CD4-positive, alpha-beta T cell treated with Interleukin-6 at 100 ng/mL for 8 hours (primary cell): ENCODE measurements around the gene RCAN1.

ENCODE experiments used
- DNase-seq: peaks from one replicate; pipeline ENCODE4 v3.0.0-alpha.2; 2020; ENCODE audit warnings: mixed read lengths, low spot score

RCAN1 gene

DNA sequence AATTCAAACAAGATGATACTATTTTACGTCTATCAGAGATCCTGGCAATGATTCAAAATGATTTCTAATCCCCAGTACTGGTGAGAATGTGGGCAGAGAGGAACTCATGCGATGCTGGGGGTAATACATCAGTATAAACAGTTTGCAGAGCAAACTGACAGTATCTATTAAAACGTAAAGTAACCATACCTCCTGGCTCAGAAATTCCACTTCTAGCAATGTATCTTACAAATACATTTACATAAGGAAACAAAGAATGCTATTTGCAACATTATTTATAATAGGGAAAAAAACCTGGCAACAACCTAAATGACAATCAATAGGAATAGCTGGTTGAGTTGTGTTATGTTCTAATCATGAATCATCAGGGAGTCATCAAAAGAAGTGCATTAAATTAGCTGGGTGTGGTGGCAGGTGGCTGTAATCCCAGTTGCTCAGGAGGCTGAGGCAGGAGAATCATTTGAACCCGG, 15.9 kb downstream of the RCAN1 start:
- DNase-seq, result no peak

DNA sequence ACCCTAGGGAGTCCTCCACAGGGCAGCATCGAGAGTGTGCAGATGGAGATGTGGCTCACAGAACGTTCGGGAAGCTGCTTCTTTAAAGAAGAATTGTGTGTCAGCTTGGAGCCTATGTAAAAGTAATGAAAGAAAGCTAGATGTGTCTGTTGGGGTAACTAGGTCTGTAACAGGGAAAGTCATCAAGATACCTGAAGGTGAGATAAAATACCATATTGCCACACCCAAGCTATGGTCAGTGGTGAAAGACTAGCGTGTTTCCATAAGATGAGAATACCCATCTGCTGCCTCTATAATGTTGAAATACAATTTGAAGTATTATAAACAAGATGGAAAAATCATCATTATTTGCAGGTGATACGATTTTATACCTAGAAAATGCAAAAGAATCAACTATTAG, 17.5 kb downstream of the RCAN1 start:
- DNase-seq, result no peak

DNA sequence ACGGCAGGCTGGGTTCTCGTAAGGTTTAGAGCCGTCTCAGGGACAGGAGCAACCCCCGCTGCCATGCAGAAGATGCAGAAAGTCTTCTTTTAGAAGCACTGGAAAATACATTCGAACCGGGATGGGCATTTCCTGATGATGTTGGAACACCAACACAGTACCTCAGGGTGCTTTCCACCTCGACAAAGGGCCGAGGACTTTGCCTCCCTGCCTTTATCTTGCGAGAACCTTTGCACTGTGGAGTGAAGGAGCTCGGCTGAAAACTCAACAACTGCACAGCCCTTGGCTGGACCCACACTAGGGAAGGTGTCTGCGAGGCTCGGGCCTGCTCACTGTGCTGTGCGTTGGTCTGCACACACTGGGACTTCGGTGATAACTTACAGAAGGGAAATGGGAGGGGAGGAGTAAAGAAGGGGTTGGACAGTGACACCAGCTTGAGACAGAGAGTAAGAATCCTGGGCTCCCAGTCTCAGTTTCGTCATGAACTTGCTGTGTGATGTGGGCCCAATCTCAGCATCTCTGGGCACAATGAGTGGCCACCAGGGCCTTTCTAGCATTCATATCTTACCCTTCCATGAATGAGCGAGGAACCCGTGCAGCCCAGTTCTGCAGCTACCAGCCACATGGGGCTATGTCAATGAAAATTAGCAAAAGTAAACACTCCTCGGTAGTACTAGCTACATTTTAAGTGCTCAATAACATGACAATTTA, 18.2 kb downstream of the RCAN1 start:
- no peak for DNase-seq

- no peak for DNase-seq
These were observed 19.5 kb downstream of the RCAN1 start for GRCh38 chr21:34595457-34595856.

DNA sequence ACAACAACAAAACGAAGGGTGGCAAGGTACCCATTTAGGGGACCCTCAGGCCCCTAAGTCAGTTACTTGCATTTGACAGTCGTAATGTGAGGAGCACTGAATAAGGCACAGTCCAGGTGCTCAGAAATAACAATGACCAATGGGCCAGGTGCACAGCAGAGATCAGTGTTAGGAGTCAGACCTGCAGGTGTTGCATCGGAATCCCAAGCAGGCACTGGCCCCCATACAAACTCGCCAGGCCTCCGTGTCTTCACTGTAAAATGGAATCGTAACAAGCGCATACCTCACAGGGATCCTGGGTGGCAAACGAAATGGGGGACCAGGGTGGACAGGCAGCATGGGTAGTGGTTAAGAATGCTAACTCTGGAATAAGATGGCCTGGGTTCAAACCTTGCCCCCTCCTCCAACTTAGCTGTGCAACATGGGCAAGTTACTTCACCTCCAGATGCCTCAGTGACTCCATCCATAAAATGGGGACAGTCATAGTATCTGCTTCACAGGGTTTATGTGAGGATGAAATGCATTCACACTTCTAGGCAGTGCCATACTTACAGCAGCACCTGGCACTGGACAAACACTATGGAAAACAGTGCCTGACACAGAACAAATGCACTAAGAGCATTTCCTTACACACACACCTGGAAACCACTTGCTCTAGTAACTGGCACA, 20.2 kb downstream of the RCAN1 start:
- no peak for DNase-seq

DNA sequence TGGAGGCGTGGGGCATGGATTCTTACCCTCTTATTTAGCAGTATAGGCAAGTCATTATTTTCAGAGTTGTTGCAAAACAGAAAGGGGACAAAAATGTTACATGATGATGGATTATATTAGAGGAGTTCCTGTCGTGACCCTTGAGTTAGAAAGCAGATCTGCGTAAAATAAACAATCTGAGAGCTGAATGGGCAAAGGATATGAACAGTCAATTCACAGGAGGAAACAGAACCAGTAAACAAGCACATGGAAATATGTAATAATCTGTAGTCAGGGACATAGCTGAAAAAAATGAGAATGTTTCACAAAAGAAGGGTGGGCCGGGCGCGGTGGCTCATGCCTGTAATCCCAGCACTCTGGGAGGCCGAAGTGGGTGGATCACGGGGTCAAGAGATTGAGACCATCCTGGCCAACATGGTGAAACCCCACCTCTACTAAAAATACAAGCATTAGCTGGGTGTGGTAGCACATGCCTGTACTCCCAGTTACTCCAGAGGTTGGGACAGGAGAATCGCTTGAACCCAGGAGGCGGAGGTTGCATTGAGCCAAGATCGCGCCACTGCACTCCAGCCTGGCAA, 20.9 kb downstream of the RCAN1 start:
- DNase-seq, result no peak

DNA sequence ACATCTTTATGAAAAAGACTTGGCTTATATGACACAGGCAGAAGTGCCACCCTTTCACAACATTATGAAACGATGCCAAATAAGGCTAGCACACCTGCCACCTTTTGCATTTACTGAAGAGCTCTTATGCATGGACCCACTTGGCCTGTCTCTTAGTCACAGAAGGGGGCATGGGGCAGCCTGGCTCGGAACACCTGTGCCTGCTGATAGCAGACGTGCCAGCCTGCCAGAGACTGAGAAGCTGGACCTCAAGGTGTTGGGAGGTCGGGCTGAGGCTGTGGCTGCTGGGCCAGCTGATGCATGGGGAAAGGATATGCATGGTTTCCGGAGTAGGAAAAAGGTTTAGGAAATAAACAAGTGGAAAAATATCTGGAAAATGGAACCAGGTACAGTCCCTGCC, 21.5 kb downstream of the RCAN1 start:
- no peak for DNase-seq

DNA sequence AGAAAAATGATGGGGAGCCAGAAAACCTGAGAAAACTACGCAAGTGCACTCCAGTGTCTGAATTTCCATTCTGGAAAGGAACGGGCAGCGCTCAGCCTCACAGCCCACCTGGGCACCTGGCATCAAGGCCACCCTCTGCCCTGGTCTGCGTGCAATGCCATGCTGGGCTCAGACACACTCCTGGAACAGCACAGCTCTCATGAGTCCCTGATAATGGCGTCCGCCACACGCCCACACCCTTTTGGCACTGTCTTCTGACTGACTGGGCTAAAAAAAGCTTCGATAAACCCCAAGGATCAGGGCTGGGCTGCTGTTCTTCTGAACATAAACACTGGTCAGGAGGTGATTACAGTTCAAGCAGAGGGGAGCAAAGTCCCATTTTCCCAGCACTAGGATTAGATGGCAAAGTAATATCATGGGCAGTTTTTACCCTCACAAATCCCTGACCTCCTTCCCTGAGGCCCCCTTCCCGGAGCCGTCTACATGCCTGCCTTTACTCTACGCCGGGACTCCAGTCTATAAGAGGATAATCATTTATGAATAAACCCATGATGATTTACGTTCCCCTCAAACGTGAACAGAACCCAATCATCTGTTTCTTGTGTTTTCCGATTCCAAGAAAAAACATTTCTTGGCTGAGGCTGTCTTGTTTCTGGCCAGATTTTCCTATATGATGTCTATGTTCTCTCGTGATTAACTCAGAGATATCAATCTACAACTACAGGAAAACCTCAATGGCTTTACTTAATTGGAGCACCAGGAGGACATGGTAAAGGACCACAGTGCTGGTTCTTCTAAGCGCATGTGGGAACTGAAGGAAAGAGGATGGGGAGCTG, 22.6 kb downstream of the RCAN1 start:
- no peak for DNase-seq

DNA sequence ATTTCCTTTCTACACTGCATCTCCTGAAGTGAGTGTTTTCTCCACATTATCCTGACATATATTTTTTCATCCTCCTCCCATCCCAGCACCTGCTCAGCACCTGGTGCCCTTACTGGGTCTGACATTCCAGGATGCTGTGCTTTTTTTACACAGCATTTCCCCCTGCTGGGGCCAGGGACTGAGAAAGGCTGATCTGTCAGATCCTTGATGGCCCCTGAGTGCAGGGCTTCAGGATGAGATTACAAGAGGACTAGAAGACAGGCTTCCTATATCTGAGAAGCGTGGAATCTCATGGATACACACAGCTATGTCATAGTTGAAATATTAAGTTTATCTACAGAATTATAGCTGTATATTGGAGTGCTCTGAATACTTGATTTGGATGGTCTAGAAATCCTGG, 24.4 kb downstream of the RCAN1 start:
- DNase-seq, result no peak

- no peak for DNase-seq
These were observed 25.2 kb downstream of the RCAN1 start for GRCh38 chr21:34589511-34590282.

- no peak for DNase-seq
These were observed 30.9 kb downstream of the RCAN1 start for GRCh38 chr21:34583926-34584563.

DNA sequence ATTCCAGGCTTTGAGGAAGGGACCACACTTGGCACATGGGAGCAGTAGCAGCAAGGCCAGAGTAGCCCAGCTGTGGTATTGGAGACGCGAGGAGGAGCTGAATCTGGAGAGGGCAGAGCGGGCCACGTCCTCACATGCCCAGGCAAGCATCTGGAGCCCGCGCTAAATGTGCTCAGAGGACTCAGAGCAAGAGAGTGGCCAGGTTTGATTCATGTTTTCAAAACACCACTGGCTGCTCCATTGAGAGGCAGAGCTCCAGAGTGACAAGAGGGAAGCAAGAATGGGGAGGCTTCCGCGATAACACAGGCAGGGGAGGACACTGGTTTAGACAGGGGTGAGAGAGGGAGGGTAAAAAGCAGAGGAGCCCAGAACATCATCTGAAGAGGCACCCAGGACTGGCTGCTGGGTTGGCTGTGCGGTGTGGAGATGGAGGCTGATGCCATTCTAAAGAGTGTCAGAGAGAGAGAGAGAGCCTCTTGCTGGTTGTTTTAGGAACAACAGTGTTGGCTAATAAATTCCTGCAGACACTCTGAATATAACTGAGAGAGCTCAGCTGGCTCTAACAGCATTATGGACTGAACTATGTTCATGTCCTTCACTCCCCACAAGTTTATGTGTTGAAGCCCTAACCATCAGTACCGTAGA, 32.3 kb downstream of the RCAN1 start:
- DNase-seq, result no peak

DNA sequence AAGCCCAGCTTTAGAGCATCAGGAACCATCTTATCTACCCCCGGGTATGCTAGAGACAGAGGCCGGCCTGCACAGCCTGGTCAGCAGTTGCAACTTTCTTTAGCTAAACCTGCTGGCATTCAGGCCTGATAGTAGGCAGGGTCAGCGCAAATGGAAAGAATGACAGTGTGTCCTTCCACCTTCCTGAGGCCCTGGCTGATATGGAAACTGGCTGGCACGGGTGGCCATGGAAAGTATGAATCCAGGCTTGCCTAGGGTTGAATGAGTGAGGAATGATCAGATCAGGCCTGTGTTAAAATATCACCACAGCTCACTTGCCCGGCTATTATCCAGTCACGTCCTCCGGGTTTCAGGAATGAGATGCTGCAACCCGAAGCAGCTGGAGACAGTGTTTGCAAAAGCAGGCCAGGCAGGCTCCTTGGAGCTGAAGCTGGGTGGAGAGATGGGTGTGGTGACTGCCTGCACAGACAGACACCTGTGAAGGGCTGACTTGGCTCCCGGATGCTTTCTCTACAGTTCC, 34.7 kb downstream of the RCAN1 start:
- DNase-seq, result no peak

- no peak for DNase-seq
These were observed 35.5 kb downstream of the RCAN1 start for GRCh38 chr21:34579411-34579810.

DNA sequence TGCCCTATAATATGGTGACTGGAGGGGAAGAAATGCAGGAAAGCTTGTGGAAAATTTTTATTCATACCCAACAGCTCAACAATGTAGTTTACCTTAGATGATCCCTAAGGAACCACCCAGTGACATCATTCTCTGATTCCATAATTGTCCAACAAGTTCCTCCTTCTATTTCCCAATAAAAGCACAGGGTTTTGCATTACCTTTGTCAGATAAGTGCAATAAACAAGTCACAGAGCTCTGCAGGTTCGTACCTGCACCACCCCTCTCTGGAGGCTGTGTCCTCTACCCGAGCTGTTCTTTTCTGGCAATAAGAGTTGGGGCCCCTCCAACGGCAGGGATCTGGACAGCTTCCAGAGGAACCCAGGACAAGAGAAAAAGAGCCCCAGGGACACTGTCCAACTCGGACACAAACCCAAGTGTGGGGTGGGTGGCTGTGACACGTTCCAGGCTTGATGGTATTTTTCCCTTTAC, 38.8 kb downstream of the RCAN1 start:
- no peak for DNase-seq

DNA sequence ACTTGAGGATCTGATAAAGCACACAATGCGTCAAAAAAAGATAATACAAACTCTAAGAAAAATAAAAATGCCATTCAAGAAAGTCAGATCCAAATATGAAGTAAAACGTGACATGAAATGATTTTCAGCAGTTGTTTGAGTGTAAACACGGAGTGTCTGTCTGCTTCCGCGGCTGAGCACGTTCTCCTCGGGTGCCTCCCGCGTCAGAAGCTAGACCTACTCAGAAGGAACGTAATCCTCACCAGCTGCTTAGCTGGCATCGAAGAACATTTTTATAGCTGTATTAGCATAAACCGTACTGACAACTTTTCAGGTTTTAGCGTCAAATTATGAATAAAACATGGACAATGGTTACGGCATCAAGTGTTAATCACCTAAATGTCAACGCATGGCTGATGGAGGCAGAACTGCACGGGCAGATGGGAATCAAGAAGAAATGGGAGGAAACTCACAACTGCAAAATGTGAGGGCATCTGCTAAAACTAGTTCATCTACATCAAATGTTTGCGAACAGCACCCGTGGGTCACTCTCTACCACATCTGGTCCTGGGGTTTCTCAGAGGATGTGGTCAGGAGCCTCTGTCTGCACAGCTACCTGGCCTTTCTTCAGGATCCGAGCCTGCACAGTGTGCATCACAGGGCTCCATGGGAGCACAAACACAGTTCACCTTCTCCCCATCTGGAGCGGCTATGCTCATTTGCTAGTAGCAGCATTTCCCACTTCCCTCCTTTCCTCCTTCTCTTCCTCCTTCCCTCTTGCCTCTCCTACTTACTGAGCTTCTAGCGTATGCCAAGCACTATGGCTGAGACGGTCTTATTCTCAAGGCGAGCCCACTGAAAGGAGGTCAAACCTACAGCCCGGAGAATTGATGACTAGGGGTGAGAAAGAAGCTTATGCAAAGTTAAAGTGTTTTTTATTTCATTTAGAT, 40.0 kb downstream of the RCAN1 start:
- DNase-seq, result no peak

DNA sequence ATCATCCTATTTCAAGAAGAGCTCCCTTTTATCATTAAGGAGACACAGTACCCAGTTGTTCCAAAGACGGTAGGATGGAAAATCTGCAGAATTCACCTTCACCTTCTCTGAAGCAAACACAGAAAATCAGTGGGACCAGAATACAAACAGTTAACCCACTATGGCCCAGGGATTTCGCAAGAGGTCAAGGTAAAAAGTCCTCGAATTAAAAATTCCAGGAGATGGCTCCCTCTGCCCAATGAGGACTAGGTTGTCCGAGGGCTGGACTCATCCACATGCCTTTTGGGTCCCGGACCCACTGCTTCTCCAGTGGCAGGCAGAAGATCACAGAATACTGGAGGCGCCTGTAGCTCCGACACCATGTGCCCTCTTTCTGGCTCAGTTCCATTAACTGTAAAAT, 42.9 kb downstream of the RCAN1 start:
- DNase-seq, result no peak

DNA sequence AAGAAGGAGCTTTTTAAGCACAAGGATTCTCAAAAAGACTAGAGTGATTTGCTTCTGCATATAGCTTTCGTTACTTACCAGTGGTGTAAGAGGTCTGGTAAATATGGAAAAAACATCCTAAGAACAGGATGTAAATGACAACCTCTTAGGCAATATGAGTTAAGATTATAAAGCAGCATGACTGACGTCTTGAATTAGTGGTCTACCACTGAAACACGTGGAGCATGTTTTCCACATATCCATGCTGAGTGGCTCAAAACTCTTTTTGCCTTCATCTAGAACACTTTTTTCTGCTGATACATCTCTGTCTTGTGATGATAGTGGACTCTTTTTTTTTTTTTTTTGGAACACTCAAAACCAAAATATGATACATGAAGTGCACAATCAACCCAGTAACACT, 44.6 kb downstream of the RCAN1 start:
- no peak for DNase-seq

DNA sequence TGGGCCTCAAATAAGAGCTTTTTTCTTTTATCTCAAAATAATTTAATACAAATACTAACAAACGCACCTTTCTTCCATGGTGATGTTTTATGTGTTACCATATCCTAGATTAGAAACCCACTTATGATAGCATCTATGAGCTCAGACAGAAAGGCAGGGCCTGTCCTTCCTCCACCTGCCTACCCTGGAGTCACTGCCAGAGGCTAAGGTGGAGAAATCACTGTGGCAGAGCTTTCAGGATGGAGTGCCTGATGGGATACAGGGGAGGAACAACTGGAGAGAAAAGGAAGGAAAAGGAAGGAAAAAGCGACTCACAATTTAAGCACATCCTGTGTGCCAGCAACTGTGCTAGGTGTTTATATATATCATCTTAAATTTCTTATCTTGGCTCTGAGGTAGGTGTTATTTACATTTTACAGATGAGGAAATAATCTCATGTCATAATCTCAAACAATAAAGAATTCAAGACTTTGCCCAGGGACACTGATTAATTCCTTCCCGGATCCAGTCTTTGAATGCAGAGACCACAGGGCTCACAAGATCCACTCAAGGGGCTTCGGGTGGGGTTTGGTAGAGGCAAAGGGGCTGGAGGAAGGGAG, 45.4 kb downstream of the RCAN1 start:
- DNase-seq, result no peak
